Nephron progenitor cell (in vitro differentiated cells): ENCODE results near the gene APMAP.
A peak's percentile ranks its signal among the peaks of the same experiment; 100 is the strongest.

Source experiments
- DNase-seq: peaks from one replicate; pipeline ENCODE4 v3.0.0; 2021
- H3K27ac Mint-ChIP-seq: 2 replicates; pipeline ENCODE4 v1.8.0; 2021; ENCODE audit warnings: mild to moderate bottlenecking, moderate library complexity, mixed read lengths
- H3K27me3 Mint-ChIP-seq: 2 replicates; pipeline ENCODE4 v1.8.0; 2021; ENCODE audit warnings: mild to moderate bottlenecking, low read depth, mixed read lengths; ENCODE audit not compliant: poor library complexity
- H3K36me3 Mint-ChIP-seq: 2 replicates; pipeline ENCODE4 v1.8.0; 2021; ENCODE audit warnings: low read depth, mixed read lengths
- H3K4me1 Mint-ChIP-seq: 2 replicates; pipeline ENCODE4 v1.8.0; 2021; ENCODE audit warnings: mixed read lengths
- H3K4me3 Mint-ChIP-seq: 2 replicates; pipeline ENCODE4 v1.8.0; 2021; ENCODE audit warnings: mild to moderate bottlenecking, moderate library complexity, mixed read lengths
- H3K9me3 Mint-ChIP-seq: 2 replicates; pipeline ENCODE4 v1.8.0; 2021; ENCODE audit warnings: mild to moderate bottlenecking, moderate library complexity, mixed read lengths
- CTCF ChIP-seq: fragments of 200-600 bp; sonication (generic); IDR thresholded peaks from 2 replicates; pipeline ENCODE4 v1.5.0; 2021; ENCODE audit warnings: antibody characterized with exemption

Gene APMAP

GRCh38 chr20:24992487-24993205 is at the start of gene APMAP:
APMAP (minus strand) TSS chr20:24992751; CDS start chr20:24992688, 63 bp downstream.
- Mint-ChIP-seq H3K4me1 (peaks cover 43% of the 10 kb centered on the region), H3K4me3 (peak within 1 kb of the TSS; percentile 98), H3K9me3 (no peaks in the 10 kb centered on the region), H3K27me3 (peaks cover 29% of the 10 kb centered on the region), H3K36me3 (no peaks in the 10 kb centered on the region), H3K27ac (peak within 1 kb of the TSS; percentile 64)
- peak; percentile 96 for DNase-seq
- TF ChIP-seq CTCF, result no peak

- no peaks in the 10 kb centered on the region for H3K9me3 Mint-ChIP-seq
- no peak for TF ChIP-seq CTCF
Observed at GRCh38 chr20:25041813-25042530, 49.4 kb upstream of the APMAP start.

GRCh38 chr20:25040438-25040831 is 47.9 kb upstream of the APMAP start:
- no peak overlapping the region for H3K27ac Mint-ChIP-seq
- no peaks in the 10 kb centered on the region for H3K36me3 Mint-ChIP-seq
- DNase-seq, result no peak
- H3K4me1 Mint-ChIP-seq, result peaks cover 26% of the 10 kb centered on the region
- no peak overlapping the region for H3K4me3 Mint-ChIP-seq
- H3K27me3 Mint-ChIP-seq, result peaks cover 22% of the 10 kb centered on the region
- no peaks in the 10 kb centered on the region for H3K9me3 Mint-ChIP-seq
- TF ChIP-seq CTCF, result no peak

More at GRCh38 chr20:25041813-25042530, 49.4 kb upstream of the APMAP start:
- Mint-ChIP-seq H3K4me1 (peaks cover 14% of the 10 kb centered on the region), H3K4me3 (no peak overlapping the region), H3K27me3 (peaks cover 32% of the 10 kb centered on the region), H3K27ac (no peak overlapping the region), H3K36me3 (no peaks in the 10 kb centered on the region)
- DNase-seq, result no peak

- DNase-seq, result no peak
- Mint-ChIP-seq H3K9me3 (no peaks in the 10 kb centered on the region), H3K4me1 (peaks cover 26% of the 10 kb centered on the region), H3K36me3 (no peaks in the 10 kb centered on the region), H3K27ac (no peak overlapping the region), H3K4me3 (no peak overlapping the region), H3K27me3 (peaks cover 18% of the 10 kb centered on the region)
- no peak for TF ChIP-seq CTCF
Observed at GRCh38 chr20:25039697-25040437, 47.3 kb upstream of the APMAP start.

GRCh38 chr20:25038591-25039015 is 46.1 kb upstream of the APMAP start:
- H3K4me3 Mint-ChIP-seq, result no peak overlapping the region
- TF ChIP-seq CTCF, result no peak
- peaks cover 17% of the 10 kb centered on the region for H3K27me3 Mint-ChIP-seq
- H3K36me3 Mint-ChIP-seq, result no peaks in the 10 kb centered on the region
- H3K4me1 Mint-ChIP-seq, result peaks cover 25% of the 10 kb centered on the region
- no peaks in the 10 kb centered on the region for H3K9me3 Mint-ChIP-seq
- H3K27ac Mint-ChIP-seq, result no peak overlapping the region
- DNase-seq, result no peak
